CD4-positive, alpha-beta T cell treated with Interleukin-15 for 1 hour (primary cell): ENCODE data around the gene CTXN1.

Experiments used
- DNase-seq: peaks from one replicate; pipeline ENCODE4 v3.0.0-alpha.2; 2020

The CTXN1 gene

DNA sequence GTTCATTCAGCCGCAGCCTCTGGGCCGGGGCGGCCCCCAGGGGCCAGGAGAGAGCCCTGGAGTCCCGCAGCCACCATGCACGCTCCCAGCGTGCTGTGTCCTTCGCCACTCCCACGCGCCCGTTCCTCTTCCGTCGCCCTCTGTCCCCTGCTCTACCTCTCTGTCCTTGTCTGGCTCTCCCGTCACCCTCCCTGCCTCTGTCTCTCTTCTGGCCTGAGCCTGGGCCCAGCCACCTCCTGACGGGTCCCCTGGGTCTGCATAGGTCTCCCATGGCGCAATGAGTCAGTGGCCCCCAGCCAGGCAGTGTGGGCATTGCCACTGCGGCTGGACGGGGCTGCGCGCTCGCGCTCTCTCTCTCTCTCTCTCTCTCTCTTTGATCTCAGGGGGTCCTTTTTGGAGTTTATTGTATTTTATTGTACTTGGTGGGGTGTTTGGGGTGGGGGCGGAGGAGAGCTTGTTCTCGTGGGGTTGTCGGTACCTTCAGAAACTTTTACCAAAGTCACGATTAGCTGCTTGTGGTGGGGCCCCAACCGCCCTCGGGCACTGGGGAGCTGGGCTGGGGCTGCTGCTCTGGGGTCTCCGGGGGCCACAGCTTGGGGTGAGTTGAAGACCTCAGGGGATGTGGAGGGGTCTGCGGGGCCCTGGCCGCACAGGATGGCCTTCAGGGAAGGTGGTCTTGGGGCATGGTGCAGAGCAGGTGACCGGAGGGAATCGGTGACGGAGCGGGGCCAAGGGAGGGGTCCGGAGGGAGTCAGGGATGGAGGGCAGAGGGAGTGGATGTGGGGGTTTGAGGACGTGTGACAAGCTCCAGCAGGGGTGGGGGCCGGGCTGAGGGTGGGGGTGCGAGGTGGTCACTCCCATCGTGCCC is 13.0 kb downstream of the CTXN1 start:
- DNase-seq: no peak

- no peak for DNase-seq
Observed at GRCh38 chr19:7912144-7912696, 13.7 kb downstream of the CTXN1 start.

DNA sequence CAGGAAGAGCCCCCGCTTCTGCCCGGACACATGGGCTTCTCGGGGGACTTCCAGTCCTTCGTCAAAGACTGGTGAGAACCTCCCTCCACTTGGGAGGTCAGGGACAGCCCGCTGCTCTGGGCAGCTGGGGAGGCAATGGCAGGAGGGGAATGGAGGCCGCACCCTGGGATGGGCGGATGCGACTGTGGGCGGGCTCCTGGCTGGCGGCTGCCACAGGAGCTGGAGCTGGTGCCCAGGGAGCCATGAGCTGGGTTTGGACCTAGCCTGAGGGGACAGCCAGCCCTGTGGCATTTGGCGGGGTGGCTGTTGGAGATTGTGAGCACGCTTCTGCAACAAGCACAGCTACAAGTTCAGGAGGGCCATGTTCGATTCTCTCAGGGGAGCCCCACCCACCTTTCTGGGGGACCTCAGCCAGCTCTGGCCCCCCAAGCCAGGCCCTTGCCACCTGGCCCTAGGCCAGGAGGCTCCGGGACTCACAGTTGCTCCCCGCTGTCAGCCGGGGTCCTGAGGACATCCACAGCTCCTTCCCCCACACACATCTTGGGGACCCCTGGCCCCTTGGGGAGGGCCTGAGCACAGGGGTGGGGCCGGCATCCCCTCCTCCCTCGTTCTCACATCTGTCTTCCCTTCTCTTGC is 14.3 kb downstream of the CTXN1 start:
- DNase-seq: no peak

DNA sequence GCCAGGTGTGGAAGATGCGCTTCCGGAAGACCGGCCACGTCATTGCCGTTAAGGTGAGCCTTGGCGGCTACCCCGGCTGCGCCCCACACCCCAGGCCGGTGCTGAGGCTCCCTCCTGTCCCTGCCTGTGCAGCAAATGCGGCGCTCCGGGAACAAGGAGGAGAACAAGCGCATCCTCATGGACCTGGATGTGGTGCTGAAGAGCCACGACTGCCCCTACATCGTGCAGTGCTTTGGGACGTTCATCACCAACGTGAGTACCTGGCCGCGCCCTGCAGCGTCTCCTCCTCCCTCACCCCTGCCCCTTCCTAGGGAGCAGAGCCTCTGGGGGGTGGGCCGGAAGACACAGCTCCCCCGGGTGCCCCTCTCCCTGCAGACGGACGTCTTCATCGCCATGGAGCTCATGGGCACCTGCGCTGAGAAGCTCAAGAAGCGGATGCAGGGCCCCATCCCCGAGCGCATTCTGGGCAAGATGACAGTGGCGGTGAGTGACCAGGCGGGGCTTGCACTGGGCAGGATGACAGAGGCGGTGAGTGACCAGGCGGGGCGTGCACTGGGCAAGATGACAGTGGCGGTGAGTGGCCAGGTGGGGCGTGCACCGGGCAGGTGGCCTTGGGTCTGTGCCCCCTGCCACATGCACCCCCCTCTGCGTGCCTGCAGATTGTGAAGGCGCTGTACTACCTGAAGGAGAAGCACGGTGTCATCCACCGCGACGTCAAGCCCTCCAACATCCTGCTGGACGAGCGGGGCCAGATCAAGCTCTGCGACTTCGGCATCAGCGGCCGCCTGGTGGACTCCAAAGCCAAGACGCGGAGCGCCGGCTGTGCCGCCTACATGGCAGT is 15.4 kb downstream of the CTXN1 start:
- DNase-seq: no peak

DNA sequence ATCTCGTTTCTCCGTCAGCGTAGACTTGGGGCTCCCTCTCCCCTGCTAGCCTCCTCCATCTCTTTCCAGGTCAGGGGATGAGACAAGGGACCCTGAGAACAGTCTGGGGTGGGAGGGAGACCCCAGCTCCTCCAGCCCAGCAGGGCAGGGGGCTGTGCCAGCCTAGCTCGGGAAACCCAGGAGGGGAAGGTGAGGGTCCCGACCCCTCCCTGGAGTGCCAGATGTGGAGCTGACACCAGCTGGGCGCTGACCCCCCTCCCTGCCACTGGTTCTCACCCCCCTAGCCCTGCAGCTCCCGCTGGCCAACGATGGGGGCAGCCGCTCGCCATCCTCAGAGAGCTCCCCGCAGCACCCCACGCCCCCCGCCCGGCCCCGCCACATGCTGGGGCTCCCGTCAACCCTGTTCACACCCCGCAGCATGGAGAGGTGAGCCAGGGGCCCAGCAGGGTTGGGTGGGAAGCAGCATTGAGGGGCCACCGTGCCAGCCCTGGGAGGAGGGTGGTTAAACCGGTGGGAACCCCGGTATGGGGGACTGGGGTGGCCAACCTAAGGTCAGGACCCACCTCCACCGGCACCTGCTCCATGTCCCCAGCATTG is 16.4 kb downstream of the CTXN1 start:
- DNase-seq: no peak

- DNase-seq: no peak
Observed at GRCh38 chr19:7908742-7909461, 17.0 kb downstream of the CTXN1 start.

- DNase-seq: no peak
Observed at GRCh38 chr19:7908078-7908699, 17.7 kb downstream of the CTXN1 start.

DNA sequence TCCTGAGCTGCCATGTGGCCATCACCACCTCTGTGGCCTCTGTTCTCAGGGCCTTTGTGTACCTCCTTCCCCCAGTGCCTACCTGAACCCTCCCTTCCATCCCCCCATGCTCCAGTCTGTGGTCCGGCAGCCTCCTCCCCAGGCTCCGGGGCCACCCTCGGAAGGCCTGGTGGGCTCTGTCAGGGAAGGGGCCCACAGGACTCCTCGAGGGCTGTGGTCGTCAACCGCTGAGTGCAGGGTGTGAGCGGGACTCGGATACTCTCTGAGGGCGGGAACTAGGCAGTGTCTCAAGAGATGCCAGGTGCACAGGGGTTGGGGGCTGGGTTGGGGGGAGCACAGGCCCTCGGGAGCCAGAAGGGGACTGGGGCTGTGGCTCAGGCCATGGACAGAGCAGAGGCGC is 18.4 kb downstream of the CTXN1 start:
- DNase-seq: no peak

GRCh38 chr19:7907122-7907521 is 18.8 kb downstream of the CTXN1 start:
- DNase-seq: no peak

DNA sequence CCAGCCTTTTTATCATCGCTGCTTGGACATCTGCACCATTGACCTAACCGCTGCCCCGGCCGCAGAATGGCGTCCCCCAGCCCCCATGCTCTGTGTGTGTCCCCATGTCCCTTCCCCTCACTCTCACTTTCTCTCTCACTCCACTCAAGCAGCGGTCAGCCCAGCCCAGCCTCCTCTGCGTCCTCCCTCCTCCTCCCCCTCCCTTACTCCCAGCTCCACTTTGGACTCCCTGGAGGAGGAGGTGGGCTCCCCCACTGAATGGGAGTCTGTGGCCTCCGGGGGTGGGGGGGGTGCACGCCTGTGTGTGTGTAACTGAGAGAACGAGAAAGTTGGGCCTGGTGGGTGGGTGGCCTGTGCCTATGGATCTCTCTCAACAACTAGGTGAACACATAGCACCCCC is 20.1 kb downstream of the CTXN1 start:
- no peak for DNase-seq

DNA sequence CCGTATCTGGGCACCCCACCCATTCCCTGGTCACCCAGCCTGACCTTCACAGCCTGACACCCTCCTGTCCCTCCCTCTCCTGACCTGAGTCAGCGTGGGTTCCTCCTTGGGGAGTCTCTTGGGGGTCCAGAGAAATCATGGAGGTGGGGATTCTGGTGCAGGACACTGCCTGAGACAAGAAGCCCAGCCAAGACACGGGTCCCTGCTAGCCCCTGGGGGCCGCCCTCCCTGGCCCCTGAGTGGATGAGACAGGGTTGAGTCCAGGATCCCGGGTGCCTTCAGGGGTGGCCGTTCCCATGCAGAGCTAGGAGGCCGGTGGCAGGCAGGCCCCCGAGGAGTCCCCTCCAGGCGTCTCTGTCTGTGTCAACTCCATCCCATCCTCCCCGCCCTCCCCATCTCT is 20.7 kb downstream of the CTXN1 start:
- no peak for DNase-seq

GRCh38 chr19:7904074-7905020 is 21.6 kb downstream of the CTXN1 start:
- peak; percentile 93 for DNase-seq

DNA sequence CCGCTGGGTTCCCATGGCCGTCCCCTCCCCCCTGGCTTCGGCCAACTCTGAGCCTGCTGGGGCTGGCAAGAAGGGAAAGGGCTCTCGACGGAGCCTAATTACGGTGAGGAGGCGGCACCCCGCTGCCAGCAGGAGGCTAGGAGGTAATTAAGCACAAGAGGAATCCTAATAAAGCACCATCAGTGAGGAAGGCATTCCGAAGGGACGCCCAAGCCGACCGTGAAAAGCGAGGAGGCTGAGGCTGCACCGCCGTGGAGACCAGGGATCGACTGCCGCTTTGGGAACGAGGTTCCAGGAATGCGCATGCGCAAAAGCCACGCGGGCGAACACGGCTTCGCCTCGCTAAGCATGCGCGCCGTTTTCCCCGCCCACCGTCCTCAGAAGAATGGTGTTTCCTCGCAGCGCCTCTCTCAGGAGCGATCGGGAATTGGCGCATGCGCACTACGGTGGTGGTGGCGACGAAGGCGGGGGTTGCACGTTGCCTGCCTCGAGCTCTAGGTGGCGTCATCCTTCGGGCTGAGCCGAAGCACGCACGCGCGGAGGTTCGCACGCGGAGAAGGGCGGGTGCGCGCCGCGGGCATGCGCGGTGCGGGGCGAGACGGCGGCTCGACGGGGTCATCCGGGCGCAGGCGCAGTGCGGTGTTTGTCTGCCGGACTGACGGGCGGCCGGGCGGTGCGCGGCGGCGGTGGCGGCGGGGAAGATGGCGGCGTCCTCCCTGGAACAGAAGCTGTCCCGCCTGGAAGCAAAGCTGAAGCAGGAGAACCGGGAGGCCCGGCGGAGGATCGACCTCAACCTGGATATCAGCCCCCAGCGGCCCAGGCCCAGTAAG is 22.5 kb downstream of the CTXN1 start, which contains the start of gene MAP2K7:
MAP2K7 (plus strand) TSS at position 634 of the 830 bp plus-strand sequence; CDS start at position 702, 68 bp downstream.
- peak; percentile 99 for DNase-seq

GRCh38 chr19:7902796-7903243 is 23.1 kb downstream of the CTXN1 start:
- DNase-seq: no peak

- no peak for DNase-seq
Observed at GRCh38 chr19:7901337-7901736, 24.6 kb downstream of the CTXN1 start.

- DNase-seq: no peak
Observed at GRCh38 chr19:7900931-7901330, 25.0 kb downstream of the CTXN1 start.

- DNase-seq: no peak
Observed at GRCh38 chr19:7900401-7900870, 25.5 kb downstream of the CTXN1 start.

DNA sequence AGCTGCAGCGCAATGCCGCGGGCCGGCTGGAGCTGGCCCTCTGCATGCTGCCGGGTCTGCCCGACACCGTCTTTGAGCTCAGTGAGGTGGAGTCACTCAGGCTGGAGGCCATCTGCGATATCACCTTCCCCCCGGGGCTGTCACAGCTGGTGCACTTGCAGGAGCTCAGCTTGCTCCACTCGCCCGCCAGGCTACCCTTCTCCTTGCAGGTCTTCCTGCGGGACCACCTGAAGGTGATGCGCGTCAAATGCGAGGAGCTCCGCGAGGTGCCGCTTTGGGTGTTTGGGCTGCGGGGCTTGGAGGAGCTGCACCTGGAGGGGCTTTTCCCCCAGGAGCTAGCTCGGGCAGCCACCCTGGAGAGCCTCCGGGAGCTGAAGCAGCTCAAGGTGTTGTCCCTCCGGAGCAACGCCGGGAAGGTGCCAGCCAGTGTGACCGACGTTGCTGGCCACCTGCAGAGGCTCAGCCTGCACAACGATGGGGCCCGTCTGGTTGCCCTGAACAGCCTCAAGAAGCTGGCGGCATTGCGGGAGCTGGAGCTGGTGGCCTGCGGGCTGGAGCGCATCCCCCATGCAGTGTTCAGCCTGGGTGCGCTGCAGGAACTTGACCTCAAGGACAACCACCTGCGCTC is 26.1 kb downstream of the CTXN1 start:
- DNase-seq: no peak

DNA sequence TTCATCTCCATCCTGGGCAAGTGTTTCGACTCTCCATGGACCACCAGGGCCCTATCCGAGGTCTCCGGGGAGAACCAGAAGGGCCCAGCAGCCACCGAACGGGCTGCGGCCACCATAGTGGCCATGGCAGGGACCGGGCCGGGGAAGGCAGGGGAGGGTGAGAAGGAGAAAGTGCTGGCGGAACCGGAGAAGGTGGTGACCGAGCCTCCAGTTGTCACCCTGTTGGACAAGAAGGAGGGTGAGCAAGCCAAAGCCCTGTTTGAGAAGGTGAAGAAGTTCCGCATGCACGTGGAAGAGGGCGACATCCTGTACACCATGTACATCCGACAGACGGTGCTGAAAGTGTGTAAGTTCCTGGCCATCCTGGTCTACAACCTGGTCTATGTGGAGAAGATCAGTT is 27.0 kb downstream of the CTXN1 start:
- DNase-seq: no peak
